ENCODE results near the gene SLC12A9.

- TF ChIP-seq CTCF (IDR thresholded peaks at IDR 0.05) (no peak), POLR2A (IDR thresholded peaks at IDR 0.05) (no peak)
These were observed 35.4 kb upstream of the SLC12A9 start for GRCh38 chr7:100817097-100817496.
